H1 (cell line): ENCODE results near the gene TSC22D4. TPM values are rescaled to one million over a fixed set of nuclear protein-coding genes. Genes with fewer than 3 reads are reported as not detected.

Experiments used
- CTCF ChIA-PET: fragments of 300-600 bp; sonication (Branson Sonifier 250); formaldehyde crosslinking; loops from one replicate; lab custom pipeline; 2021; ENCODE audit not compliant: partially characterized antibody; lab: Charles Lee
- POLR2A ChIA-PET: fragments of 300-600 bp; sonication (Branson Sonifier 250); formaldehyde crosslinking; loops from one replicate; lab custom pipeline; 2021; ENCODE audit warnings: inconsistent platforms; ENCODE audit not compliant: partially characterized antibody; lab: Charles Lee
- DNase-seq, 2 experiments: peaks; one replicate each; pipeline versions ENCODE4 v3.0.0 to v3.0.0-alpha.2; 2010 to 2022; ENCODE audit warnings: low spot score in 2 of 2, low read depth in 1 of 2, mixed read lengths in 1 of 2
- FAIRE-seq: peaks from 2 replicates; lab custom pipeline; 2011; peaks lifted over from hg19 to GRCh38; lab: Jason Lieb, UNC
- H2AFZ ChIP-seq: 2 replicates; pipeline ENCODE4 v1.8.1; 2012; ENCODE audit warnings: low read length, inconsistent platforms
- H2AK5ac ChIP-seq: 2 replicates; pipeline ENCODE4 v1.6.1; 2013; ENCODE audit warnings: low read depth, low read length
- H2BK120ac ChIP-seq: replicated peaks from 2 replicates; pipeline ENCODE3; 2013; ENCODE audit warnings: low read depth, low read length, inconsistent platforms
- H2BK12ac ChIP-seq: 2 replicates; pipeline ENCODE4 v1.6.1; 2013; ENCODE audit warnings: low read depth, low read length
- H2BK15ac ChIP-seq: 2 replicates; pipeline ENCODE4 v1.6.1; 2013; ENCODE audit warnings: low read length
- H2BK20ac ChIP-seq: 2 replicates; pipeline ENCODE4 v1.6.1; 2013; ENCODE audit warnings: low read length
- H2BK5ac ChIP-seq: 2 replicates; pipeline ENCODE4 v1.6.1; 2013; ENCODE audit warnings: low read depth, low read length
- H3K14ac ChIP-seq: 2 replicates; pipeline ENCODE4 v1.6.1; 2013; ENCODE audit warnings: inconsistent platforms; ENCODE audit not compliant: insufficient read length
- H3K18ac ChIP-seq: 2 replicates; pipeline ENCODE4 v1.6.1; 2013; ENCODE audit warnings: low read length; ENCODE audit errors: extremely low read depth
- H3K23ac ChIP-seq: 2 replicates; pipeline ENCODE4 v1.6.1; 2013; ENCODE audit warnings: inconsistent platforms; ENCODE audit not compliant: insufficient read length
- H3K23me2 ChIP-seq: 2 replicates; pipeline ENCODE4 v1.6.1; 2013; ENCODE audit warnings: low read depth, low read length
- H3K27ac ChIP-seq: 2 replicates; pipeline ENCODE4 v1.6.1; 2011; ENCODE audit warnings: low read depth, low read length, inconsistent platforms
- H3K27me3 ChIP-seq, 4 experiments: replicated peaks in 1 of 4; 1 replicate in 1 of 4; 2 replicates in 3 of 4; pipeline versions ENCODE4 v1.6.1 to v1.8.1; 2011 to 2013; ENCODE audit warnings: low read length in 3 of 4, mild to moderate bottlenecking in 3 of 4, inconsistent platforms in 2 of 4, mixed read lengths in 2 of 4, moderate library complexity in 1 of 4; ENCODE audit not compliant: control insufficient read depth in 3 of 4, insufficient read depth in 3 of 4; ENCODE audit errors: extremely low read depth in 1 of 4
- H3K36me3 ChIP-seq, 4 experiments: 2 replicates each; pipeline versions ENCODE4 v1.6.1 to v1.8.1; 2011 to 2013; ENCODE audit warnings: mild to moderate bottlenecking in 4 of 4, low read length in 3 of 4, moderate library complexity in 2 of 4, control low read depth in 1 of 4, inconsistent platforms in 1 of 4; ENCODE audit not compliant: insufficient read depth in 4 of 4, control insufficient read depth in 2 of 4
- H3K4ac ChIP-seq: replicated peaks from 2 replicates; pipeline ENCODE3; 2013; ENCODE audit warnings: low read length, low read depth, mixed read lengths, inconsistent platforms; ENCODE audit not compliant: insufficient read length
- H3K4me1 ChIP-seq, 4 experiments: replicated peaks in 1 of 4; 1 replicate in 1 of 4; 2 replicates in 3 of 4; pipeline versions ENCODE4 v1.6.1 to v1.8.1; 2011 to 2013; ENCODE audit warnings: low read length in 3 of 4, inconsistent platforms in 2 of 4, mixed read lengths in 1 of 4; ENCODE audit not compliant: insufficient read depth in 4 of 4, control insufficient read depth in 3 of 4
- H3K4me2 ChIP-seq, 2 experiments: 2 replicates each; pipeline versions ENCODE4 v1.6.1 to v1.8.1; 2011 to 2013; ENCODE audit warnings: low read depth in 2 of 2, low read length in 2 of 2, control low read depth in 1 of 2, inconsistent platforms in 1 of 2, mild to moderate bottlenecking in 1 of 2; ENCODE audit not compliant: insufficient read depth in 1 of 2
- H3K4me3 ChIP-seq, 4 experiments: fragments of 200-600, 300-600 bp in 1 of 4; sonication (generic), shearing (Covaris generic), sonication (Bioruptor Twin) in 1 of 4; 2 replicates each; pipeline versions ENCODE4 v1.5.1 to v1.8.1; 2011 to 2016; ENCODE audit warnings: low read length in 4 of 4, low read depth in 3 of 4, control low read depth in 2 of 4, inconsistent platforms in 2 of 4, mild to moderate bottlenecking in 2 of 4, mixed read lengths in 1 of 4, moderate library complexity in 1 of 4; ENCODE audit not compliant: insufficient read depth in 2 of 4; ENCODE audit errors: extremely low read depth in 1 of 4
- H3K56ac ChIP-seq: replicated peaks from 2 replicates; pipeline ENCODE3; 2013; ENCODE audit warnings: low read depth, mild to moderate bottlenecking, mixed read lengths, low read length, inconsistent platforms; ENCODE audit not compliant: insufficient read length
- H3K79me1 ChIP-seq: 2 replicates; pipeline ENCODE4 v1.6.1; 2013; ENCODE audit warnings: low read depth, low read length, control low read depth
- H3K79me2 ChIP-seq, 2 experiments: 2 replicates each; pipeline versions ENCODE4 v1.6.1 to v1.8.1; 2012 to 2013; ENCODE audit warnings: low read length in 2 of 2, mild to moderate bottlenecking in 2 of 2, inconsistent platforms in 1 of 2; ENCODE audit not compliant: insufficient read depth in 2 of 2, control insufficient read depth in 1 of 2
- H3K9ac ChIP-seq, 4 experiments: replicated peaks in 1 of 4; 1 replicate in 1 of 4; 2 replicates in 3 of 4; pipeline versions ENCODE4 v1.6.1 to v1.8.1; 2011 to 2013; ENCODE audit warnings: low read depth in 3 of 4, low read length in 3 of 4, control low read depth in 2 of 4, mild to moderate bottlenecking in 2 of 4, moderate library complexity in 2 of 4, inconsistent platforms in 1 of 4; ENCODE audit errors: extremely low read depth in 1 of 4
- H3K9me3 ChIP-seq, 2 experiments: 2 replicates each; pipeline versions ENCODE4 v1.6.1 to v1.8.1; 2012 to 2013; ENCODE audit warnings: mild to moderate bottlenecking in 2 of 2, moderate library complexity in 2 of 2, control low read depth in 1 of 2, inconsistent platforms in 1 of 2, low read depth in 1 of 2, low read length in 1 of 2, mixed read lengths in 1 of 2; ENCODE audit not compliant: insufficient read depth in 2 of 2
- H4K20me1 ChIP-seq, 2 experiments: replicated peaks in 1 of 2; 2 replicates each; pipeline versions ENCODE3 to v1.8.1; 2011 to 2013; ENCODE audit warnings: inconsistent platforms in 2 of 2, low read length in 2 of 2, mild to moderate bottlenecking in 1 of 2; ENCODE audit not compliant: insufficient read depth in 2 of 2, control insufficient read depth in 1 of 2
- H4K5ac ChIP-seq: 2 replicates; pipeline ENCODE4 v1.6.1; 2013; ENCODE audit warnings: low read length, low read depth, mixed read lengths, inconsistent platforms; ENCODE audit not compliant: insufficient read length
- H4K8ac ChIP-seq: 2 replicates; pipeline ENCODE4 v1.8.0; 2013; ENCODE audit warnings: mild to moderate bottlenecking, moderate library complexity, low read length, inconsistent platforms; ENCODE audit not compliant: insufficient read depth; ENCODE audit errors: extremely low read depth
- H4K91ac ChIP-seq: replicated peaks from 2 replicates; pipeline ENCODE3; 2013; ENCODE audit warnings: low read length, mixed read lengths, inconsistent platforms; ENCODE audit not compliant: insufficient read length
- BACH1 ChIP-seq: IDR thresholded peaks from 2 replicates; pipeline ENCODE4 v1.6.1; 2012; ENCODE audit warnings: low read length, improper control_type of control experiment
- MAX ChIP-seq: IDR thresholded peaks from 2 replicates; pipeline ENCODE4 v1.6.1; 2012; ENCODE audit warnings: inconsistent platforms
- polyA plus RNA-seq, 7 experiments: library from polyadenylated mRNA; depleted of rRNA in 3 of 7; stranded (reverse) in 5 of 7; unstranded in 2 of 7; fragments of >200 nt in 5 of 7; fragments of 200-250 nt in 2 of 7; gene quantifications; 1 replicate in 5 of 7; 2 replicates in 1 of 7; 4 replicates in 1 of 7; pipeline versions ENCODE4 v1.2.1 to v1.2.3, GENCODE V29; 2011 to 2013; ENCODE audit warnings: missing spikeins in 2 of 7, mixed read lengths in 2 of 7
- total RNA-seq: library from RNA; stranded (reverse); fragmentation: NEBNext Ultra II Directional; extraction: Animal tissue kit (Norgen Biotek cat#: 25700); gene quantifications from 2 replicates; pipeline ENCODE4 v1.2.1, GENCODE V29; 2021

The TSC22D4 gene
- total and polyA plus RNA-seq, 2 of the 8 experiments (the other 6 are each of a cell fraction or from before 2014, with no cell fraction given), result 13.2 to 20.3 TPM

- Histone ChIP-seq H3K18ac (no peak overlapping the region), H3K79me1 (0 out of 2 replicates have a peak, but pooled peaks cover 2% of the 10 kb centered on the region), H3K79me2 (peaks cover 0 to 12% of the 10 kb centered on the region in 2 experiments; a peak in 3 of 4 replicates), H2BK15ac (no peak overlapping the region), H3K23ac (no peak overlapping the region), H3K36me3 (peaks cover 0 to 8% (median 0%) of the 10 kb centered on the region in 4 experiments; a peak in 1 of 8 replicates), H3K27me3 (peaks cover 0 to 6% (median 6%) of the 10 kb centered on the region in 4 experiments; a peak in 4 of 7 replicates), H4K5ac (no peak overlapping the region), H2BK5ac (no peak overlapping the region), H4K91ac (no peak overlapping the region), H3K27ac (no peak overlapping the region), H2BK20ac (no peak overlapping the region), H4K8ac (no peak overlapping the region), H2AFZ (no peak overlapping the region), H3K9ac (no peak overlapping the region), H3K4me2 (no peak overlapping the region), H2BK120ac (no peak overlapping the region), H4K20me1 (peaks cover 0 to 4% of the 10 kb centered on the region in 2 experiments), H2AK5ac (no peak overlapping the region), H3K56ac (no peak overlapping the region), H3K4me3 (no peak overlapping the region), H3K23me2 (peaks cover 8% of the 10 kb centered on the region; the same call in 1 of the 2 replicates), H3K4ac (no peak overlapping the region), H3K14ac (no peak overlapping the region), H3K9me3 (peaks cover 0 to 6% of the 10 kb centered on the region in 2 experiments; a peak in 1 of 4 replicates), H3K4me1 (peaks cover 0 to 12% (median 7%) of the 10 kb centered on the region in 4 experiments; a peak in 6 of 7 replicates), H2BK12ac (no peak overlapping the region)
- FAIRE-seq (no peak), DNase-seq (no peak)
- TF ChIP-seq BACH1, result no peak
- TF ChIP-seq MAX, result no peak
- ChIA-PET POLR2A (interaction anchor here (0.9 to 4.2 kb wide), 2 partner anchors 15 to 19 kb away, joined by 3 to 62 read pairs; no protein-coding TSS in a partner anchor), CTCF (interaction anchor here (0.7 to 1.3 kb wide), 2 partner anchors 43 to 139 kb away, joined by 3 to 4 read pairs; no protein-coding TSS in a partner anchor)
Observed at GRCh38 chr7:100426516-100426915, 52.5 kb downstream of the TSC22D4 start.
